HG02885 (cell line): ENCODE results near the gene IVL.

Experiments used
- ATAC-seq: cut with Tn5 transposase; IDR thresholded peaks from one replicate; pipeline ENCODE4 v1.9.1; 2021; ENCODE audit warnings: mild to moderate bottlenecking; ENCODE audit not compliant: unreplicated experiment, poor library complexity

The IVL gene

GRCh38 chr1:152886758-152887409 is 21.5 kb upstream of the IVL start:
- no peak for ATAC-seq

- no peak for ATAC-seq
These were observed 20.2 kb upstream of the IVL start for GRCh38 chr1:152888126-152888525.

- no peak for ATAC-seq
These were observed 9.3 kb upstream of the IVL start for GRCh38 chr1:152899027-152899426.

GRCh38 chr1:152899883-152900282 is 8.5 kb upstream of the IVL start:
- ATAC-seq: no peak

- no peak for ATAC-seq
These were observed 6.7 kb upstream of the IVL start for GRCh38 chr1:152901631-152902030.

- no peak for ATAC-seq
These were observed 5.7 kb upstream of the IVL start for GRCh38 chr1:152902636-152903035.

- no peak for ATAC-seq
These were observed 3.5 kb upstream of the IVL start for GRCh38 chr1:152904688-152905440.

- ATAC-seq: no peak
These were observed 2.3 kb upstream of the IVL start for GRCh38 chr1:152906023-152906565.

GRCh38 chr1:152909206-152909605 is 860 bp downstream of the IVL start:
- ATAC-seq: no peak

GRCh38 chr1:152912471-152912870 is 4.1 kb downstream of the IVL start:
- ATAC-seq: no peak

GRCh38 chr1:152912900-152913299 is 4.6 kb downstream of the IVL start:
- ATAC-seq: no peak

GRCh38 chr1:152917794-152918193 is 9.4 kb downstream of the IVL start:
- ATAC-seq: no peak

- no peak for ATAC-seq
These were observed 10.7 kb downstream of the IVL start for GRCh38 chr1:152919071-152919470.

GRCh38 chr1:152924191-152924590 is 15.8 kb downstream of the IVL start:
- ATAC-seq: no peak

GRCh38 chr1:152926091-152926490 is 17.7 kb downstream of the IVL start:
- ATAC-seq: peak; percentile 68

GRCh38 chr1:152928671-152929070 is 20.3 kb downstream of the IVL start:
- no peak for ATAC-seq

- ATAC-seq: no peak
These were observed 23.9 kb downstream of the IVL start for GRCh38 chr1:152932170-152932811.

GRCh38 chr1:152933196-152933595 is 24.9 kb downstream of the IVL start:
- ATAC-seq: no peak

GRCh38 chr1:152940614-152941013 is 32.3 kb downstream of the IVL start:
- no peak for ATAC-seq

GRCh38 chr1:152941037-152941711 is 32.8 kb downstream of the IVL start:
- ATAC-seq: no peak

GRCh38 chr1:152942161-152942560 is 33.8 kb downstream of the IVL start:
- no peak for ATAC-seq
